HepG2 (cell line): ENCODE measurements around the gene TEX261.

Experiments
- HNRNPH1 ChIP-seq: fragments of 200-400 bp; formaldehyde crosslinking; optimal IDR thresholded peaks from 2 replicates; pipeline ENCODE3; 2017; ENCODE audit warnings: mild to moderate bottlenecking, low read depth, low read length
- TARDBP ChIP-seq: sonication (generic); formaldehyde crosslinking; IDR thresholded peaks from 2 replicates; pipeline ENCODE4 v1.8.0; 2022; ENCODE audit warnings: mild to moderate bottlenecking, missing genetic modification reagents
- TCF7 ChIP-seq: sonication (generic); IDR thresholded peaks from 2 replicates; pipeline ENCODE4 v1.6.1; 2016; ENCODE audit warnings: antibody characterized with exemption, low read depth
- ZSCAN20 ChIP-seq: sonication (generic); formaldehyde crosslinking; IDR thresholded peaks from 2 replicates; pipeline ENCODE4 v1.4.0; 2020; ENCODE audit warnings: missing genetic modification reagents, mild to moderate bottlenecking, borderline replicate concordance
- ZZZ3 ChIP-seq: sonication (generic); formaldehyde crosslinking; IDR thresholded peaks from 2 replicates; pipeline ENCODE4 v1.4.0; 2020; ENCODE audit warnings: missing genetic modification reagents, mild to moderate bottlenecking, borderline replicate concordance

DNA sequence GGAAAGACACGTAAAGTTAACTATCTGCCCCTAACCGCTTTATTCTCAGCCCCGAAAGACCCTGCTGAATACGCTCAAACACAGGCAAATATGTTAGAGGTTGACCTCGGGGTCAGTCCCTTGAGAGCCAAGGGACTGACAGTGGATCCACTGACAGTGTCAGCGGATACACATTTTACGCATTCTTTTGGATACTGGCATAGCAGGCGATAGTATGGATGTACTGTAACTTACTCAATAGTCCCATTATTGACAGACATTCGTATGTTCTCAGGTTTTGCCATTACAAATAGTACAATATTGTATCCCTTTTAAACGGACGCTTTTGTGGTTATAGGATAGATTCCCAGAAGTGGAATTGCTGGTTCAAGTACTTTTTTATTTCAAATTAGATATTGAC, 45.6 kb downstream of the TEX261 start:
- no peak for TF ChIP-seq TCF7
- TF ChIP-seq HNRNPH1 = no peak
- no peak for TF ChIP-seq ZSCAN20
- TF ChIP-seq ZZZ3 (CRISPR knock-in tag) = no peak
- TF ChIP-seq TARDBP (CRISPR knock-in tag) = no peak
